Central memory CD4-positive, alpha-beta T cell (primary cell): ENCODE results near the gene PRPF4.
"Not testable (repeated sequence)": the region's sequence is repeated elsewhere in the genome, so short reads cannot be mapped to it uniquely, and the experiment has no call there.

ENCODE experiments used
- DNase-seq: peaks from one replicate; pipeline ENCODE4 v3.0.0; 2022
- total RNA-seq, 3 experiments: gene quantifications; one replicate each; lab custom pipeline; 2026; lab: John Stamatoyannopoulos, UW

Gene PRPF4
- 33.2 to 146 (median 49.0) reads per million in 3 experiments for total RNA-seq

GRCh38 chr9:113275157-113276131 is at the start of gene PRPF4, which contains the start of gene CDC26:
Gene PRPF4, plus strand, starts transcription at chr9:113275658. Its CDS starts 86 bp downstream, at chr9:113275744.
Gene CDC26, minus strand, starts transcription at chr9:113275572. Its CDS starts 3,065 bp downstream, at chr9:113272507.
- peak; percentile 93 for DNase-seq

DNA sequence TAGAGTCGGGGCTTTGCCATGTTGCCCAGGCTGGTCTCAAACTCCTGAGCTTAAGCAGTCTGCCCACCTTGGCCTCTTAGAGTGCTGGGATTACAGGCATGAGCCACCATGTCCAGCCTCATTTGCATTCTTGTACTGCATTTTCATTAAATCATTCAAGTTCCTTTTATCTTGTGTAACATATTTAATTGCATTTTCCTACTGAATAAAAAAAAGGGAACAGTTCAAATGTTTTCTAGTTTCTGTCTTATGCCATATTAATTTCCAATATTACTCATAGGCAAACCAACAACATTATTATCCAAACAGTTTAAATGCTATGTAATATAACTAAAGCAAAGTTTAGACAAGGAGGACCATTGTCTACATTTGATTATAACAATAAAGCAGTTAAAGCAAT is 48.0 kb upstream of the PRPF4 start:
- DNase-seq = no peak

- peak; percentile 38 for DNase-seq
These were observed 47.3 kb upstream of the PRPF4 start for GRCh38 chr9:113228130-113228665.

DNA sequence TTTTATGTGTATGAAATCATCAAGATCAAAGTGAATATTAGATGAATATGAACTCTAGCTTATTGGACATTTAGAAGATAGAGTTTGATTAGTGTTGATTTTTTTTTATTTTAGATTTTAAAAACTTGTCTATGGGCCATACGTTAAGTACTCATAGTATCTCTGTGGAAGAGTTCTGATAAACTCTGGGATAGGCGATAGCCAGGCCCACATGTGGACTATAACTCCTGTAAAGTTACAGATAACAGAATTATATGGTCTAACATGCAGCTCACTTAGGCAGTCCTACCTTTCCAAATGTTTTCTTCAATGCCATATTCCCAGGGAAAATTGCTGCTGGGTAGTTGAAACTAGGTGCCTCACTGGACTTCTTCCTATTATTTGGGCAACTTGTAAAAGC is 43.8 kb upstream of the PRPF4 start:
- no peak for DNase-seq

- not testable (repeated sequence) for DNase-seq
These were observed 39.7 kb upstream of the PRPF4 start for GRCh38 chr9:113235701-113236255.

- no peak for DNase-seq
These were observed 38.4 kb upstream of the PRPF4 start for GRCh38 chr9:113237026-113237425.

DNA sequence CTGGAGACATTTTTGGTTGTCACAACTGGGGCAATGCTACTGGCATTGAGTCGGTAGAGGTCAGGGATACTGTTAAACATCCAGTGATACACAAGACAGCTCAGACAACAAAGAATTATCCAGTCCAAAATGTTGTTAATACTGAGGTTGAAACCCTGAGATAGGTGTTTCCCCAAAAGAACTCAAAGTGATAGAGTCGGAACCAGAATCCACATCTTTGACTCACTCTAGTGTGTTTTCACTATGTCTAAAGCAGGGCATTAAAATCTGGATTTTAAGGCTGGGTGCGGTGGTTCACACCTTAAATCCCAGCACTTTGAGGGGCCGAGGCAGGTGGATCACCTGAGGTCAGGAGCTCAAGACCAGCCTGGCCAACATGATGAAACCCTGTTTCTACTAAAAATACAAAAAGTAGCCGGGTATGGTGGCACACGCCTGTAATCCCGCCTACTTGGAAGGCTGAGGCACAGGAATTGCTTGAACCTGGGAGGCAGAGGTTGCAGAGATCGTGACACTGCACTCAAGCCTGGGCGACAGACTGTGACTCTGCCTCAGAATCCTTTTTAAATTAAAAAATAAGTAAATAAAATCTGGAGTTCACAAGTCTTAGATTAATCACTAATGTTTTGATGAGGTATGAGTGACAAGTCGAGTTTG is 37.1 kb upstream of the PRPF4 start:
- no peak for DNase-seq

DNA sequence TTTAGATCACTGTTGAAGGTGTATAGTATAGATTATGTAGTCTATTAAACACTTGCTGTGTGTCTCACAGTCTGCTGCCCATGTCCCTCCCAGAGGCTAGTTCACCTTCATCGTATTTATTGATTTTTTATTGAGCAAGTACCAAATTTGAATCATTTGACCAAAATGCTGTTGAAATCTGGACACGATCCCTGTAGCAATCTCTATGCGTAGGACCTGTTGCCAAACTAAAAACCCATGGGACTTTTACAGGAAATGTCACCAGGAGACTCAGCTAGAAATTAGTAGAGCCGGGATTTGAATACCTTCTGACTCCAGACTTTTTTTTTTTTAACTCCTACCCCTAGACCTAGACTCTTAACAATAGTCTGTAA is 36.6 kb upstream of the PRPF4 start:
- DNase-seq = no peak

DNA sequence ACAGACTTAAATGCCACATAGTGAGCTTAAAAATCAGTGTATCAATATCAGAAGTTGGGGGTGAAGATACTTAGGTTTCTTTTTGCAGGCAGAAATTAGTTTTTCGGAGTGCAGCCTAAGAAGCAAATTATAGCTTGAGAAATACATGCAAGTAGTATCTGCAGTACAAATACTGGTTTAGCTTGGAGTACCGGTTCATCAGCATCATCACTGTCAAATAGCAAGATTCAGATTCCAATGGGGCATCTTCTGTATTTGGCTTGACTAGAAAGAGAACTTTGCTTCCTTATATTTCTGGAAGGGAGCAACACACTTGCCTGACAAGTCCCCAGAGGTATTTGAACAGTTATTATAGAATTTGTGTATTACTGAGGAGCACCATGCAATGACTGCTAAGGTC is 34.3 kb upstream of the PRPF4 start:
- DNase-seq = no peak

DNA sequence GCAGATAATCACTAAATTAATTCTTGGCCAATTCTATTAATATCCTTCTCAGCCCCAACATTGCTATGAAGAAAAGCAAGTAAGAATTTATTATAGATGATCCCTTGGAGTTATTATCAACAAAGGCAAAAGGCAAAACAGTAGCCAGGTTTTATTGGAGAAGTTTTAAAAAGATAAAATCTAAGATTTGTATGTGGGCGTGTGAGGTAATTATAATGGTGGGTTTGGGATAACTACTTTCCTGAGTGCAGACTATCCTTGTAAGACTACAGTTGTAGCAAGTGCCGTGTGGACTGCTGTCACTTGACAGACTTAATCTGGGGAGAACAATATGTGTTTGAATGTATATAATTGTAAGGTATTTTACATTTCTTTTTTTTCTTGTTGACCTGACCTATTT is 30.9 kb upstream of the PRPF4 start:
- no peak for DNase-seq

GRCh38 chr9:113245894-113246293 is 29.6 kb upstream of the PRPF4 start:
- DNase-seq = no peak

- DNase-seq = no peak
These were observed 28.5 kb upstream of the PRPF4 start for GRCh38 chr9:113246928-113247327.

DNA sequence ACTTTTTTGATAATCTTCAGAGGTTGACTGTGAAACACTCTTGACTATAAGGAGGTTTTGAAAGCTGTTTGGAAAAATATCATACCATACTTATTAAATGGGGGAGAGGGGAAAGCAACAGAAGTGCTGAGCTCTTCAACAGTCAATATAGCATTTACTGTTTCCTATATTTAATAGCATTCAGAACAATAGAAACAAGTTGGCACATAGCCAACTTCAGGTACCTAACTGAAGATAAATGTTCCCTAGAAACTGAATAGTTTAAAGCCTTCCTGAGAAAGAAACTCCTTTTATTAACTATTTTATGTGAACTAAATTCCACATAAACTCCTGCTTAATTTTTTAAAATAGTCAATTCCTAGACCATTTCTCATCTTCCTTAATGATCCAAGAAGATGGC is 27.8 kb upstream of the PRPF4 start:
- DNase-seq = no peak

DNA sequence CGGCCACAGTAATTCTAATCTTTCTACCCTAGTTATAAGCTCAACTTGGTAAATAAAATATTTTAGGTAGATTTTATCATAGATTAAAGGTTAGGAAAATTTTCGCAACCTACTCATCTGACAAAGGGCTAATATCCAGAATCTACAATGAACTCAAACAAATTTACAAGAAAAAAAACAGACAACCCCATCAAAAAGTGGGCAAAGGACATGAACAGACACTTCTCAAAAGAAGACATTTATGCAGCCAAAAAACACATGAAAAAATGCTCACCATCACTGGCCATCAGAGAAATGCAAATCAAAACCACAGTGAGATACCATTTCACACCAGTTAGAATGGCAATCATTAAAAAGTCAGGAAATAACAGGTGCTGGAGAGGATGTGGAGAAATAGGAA is 25.8 kb upstream of the PRPF4 start:
- not testable (repeated sequence) for DNase-seq

- DNase-seq = no peak
These were observed 24.7 kb upstream of the PRPF4 start for GRCh38 chr9:113250807-113251206.

DNA sequence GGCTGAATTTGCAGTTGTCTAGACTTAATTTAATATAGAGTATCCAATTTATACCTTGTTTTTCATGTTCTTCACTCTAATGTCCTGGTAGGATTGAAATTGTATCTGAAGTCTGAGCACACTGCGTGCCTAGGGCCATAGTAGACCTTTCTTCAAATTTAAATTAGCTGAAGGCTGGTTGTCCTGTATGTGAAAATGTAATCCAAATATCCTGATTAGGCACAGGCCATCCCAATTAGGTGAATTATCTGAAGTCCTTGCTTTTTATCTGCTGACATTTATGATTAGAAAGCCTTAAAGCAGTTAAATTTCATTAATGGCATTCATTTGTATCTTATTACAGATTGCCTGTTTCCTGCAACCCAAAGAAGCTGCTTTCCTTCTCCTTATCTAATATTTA is 20.5 kb upstream of the PRPF4 start:
- no peak for DNase-seq

GRCh38 chr9:113255438-113255837 is 20.0 kb upstream of the PRPF4 start:
- no peak for DNase-seq

DNA sequence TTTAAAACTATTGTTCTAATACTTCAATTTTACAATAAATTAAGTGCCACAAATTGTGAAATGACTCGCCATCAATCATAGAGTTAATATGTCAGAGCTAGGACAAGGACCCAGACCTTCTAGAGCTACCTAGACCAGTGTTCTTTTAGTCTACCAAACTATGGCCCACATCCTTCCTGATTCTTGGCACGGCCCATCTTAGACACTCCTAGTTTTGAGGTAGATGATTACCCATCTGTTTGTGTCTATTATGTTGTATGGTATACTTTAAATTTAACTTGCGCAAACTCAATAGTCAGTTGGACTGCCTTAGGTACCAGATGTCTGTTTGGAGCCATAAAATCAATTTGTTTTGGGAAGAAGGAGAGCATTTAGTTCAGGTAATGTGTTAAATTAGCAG is 17.6 kb upstream of the PRPF4 start:
- DNase-seq = no peak

GRCh38 chr9:113258282-113258681 is 17.2 kb upstream of the PRPF4 start:
- no peak for DNase-seq

DNA sequence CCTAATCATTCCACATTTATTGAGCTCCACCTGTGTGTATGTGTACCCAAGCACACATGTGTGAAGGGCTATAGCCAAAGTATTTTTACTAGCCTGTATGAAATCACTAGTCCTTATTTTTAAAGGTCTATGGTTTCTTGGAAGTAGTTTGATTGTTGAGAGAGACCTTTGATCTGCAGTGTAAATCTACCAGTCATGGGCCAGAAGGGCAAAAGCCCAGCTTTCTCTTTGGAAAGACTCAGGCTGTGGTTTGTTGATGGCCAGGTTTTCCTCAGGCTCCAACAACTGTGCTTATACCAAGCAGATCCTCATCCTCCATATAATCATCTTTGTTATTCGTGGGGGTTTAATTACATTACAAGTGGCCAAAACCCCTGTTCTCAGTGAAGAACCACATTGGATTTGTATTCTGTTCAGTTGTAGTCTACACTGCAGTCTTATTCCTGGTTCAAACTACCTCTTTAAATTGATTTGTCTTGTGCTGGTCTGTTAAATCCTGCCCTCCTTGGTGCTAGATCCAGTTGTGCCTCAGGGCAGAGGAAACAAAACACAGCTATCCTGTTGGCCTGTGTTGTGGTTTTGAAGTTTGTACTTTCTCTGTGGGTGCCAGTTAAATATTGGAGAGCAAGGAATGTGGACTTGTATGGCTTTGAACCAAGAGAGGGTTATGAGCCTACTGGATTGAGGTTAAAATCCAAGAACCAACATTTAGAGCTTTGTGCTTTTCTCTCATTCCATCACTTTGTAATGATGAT is 13.4 kb upstream of the PRPF4 start:
- DNase-seq = no peak

DNA sequence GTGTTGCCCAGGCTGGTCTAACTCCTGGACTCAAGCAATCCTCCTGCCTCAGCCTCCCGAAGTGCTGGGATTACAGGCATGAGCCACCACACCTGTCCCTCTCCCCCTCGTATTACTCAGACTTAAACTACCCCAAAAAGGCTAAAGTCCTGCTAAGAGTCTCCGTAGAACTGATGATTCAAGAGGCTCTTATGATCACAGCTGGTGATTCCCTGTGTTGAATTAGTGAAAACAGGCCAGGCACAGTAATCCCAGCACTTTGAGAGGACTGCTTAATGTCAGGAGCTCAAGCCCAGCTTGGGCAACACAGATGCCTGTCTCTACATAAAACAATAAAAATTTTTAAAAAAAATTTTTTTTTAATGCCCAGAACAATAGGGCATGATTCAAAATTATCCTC is 9.3 kb upstream of the PRPF4 start:
- no peak for DNase-seq

- DNase-seq = no peak
These were observed 7.4 kb upstream of the PRPF4 start for GRCh38 chr9:113267911-113268566.
